PC-3 (cell line): ENCODE results near the gene CNN3.

Experiments used
- CTCF ChIP-seq: fragments of 300-600 bp; sonication (generic); conservative IDR thresholded peaks from 2 replicates; pipeline ENCODE4 v1.5.1; 2017; ENCODE audit warnings: antibody characterized with exemption, low read depth, mild to moderate bottlenecking, low read length
- EZH2phosphoT487 ChIP-seq: fragments of 300-600 bp; sonication (generic); IDR thresholded peaks from 2 replicates; pipeline ENCODE4 v1.6.1; 2018; ENCODE audit warnings: mild to moderate bottlenecking, antibody characterized with exemption, low read length, borderline replicate concordance

- TF ChIP-seq CTCF (no peak), EZH2phosphoT487 (no peak)
Measured at GRCh38 chr1:94973309-94973922, 46.5 kb upstream of the CNN3 start.
